NCI-H69 (cell line): Measurements from ENCODE around the gene SLC1A6.
"Not testable (repeated sequence)": the region's sequence is repeated elsewhere in the genome, so short reads cannot be mapped to it uniquely, and the experiment has no call there.

Experiments used
- DNase-seq: peaks from one replicate; lab custom pipeline; 2025; lab: John Stamatoyannopoulos, UW

The SLC1A6 gene

GRCh38 chr19:14957464-14957863 is 22.2 kb downstream of the SLC1A6 start:
- no peak for DNase-seq

DNA sequence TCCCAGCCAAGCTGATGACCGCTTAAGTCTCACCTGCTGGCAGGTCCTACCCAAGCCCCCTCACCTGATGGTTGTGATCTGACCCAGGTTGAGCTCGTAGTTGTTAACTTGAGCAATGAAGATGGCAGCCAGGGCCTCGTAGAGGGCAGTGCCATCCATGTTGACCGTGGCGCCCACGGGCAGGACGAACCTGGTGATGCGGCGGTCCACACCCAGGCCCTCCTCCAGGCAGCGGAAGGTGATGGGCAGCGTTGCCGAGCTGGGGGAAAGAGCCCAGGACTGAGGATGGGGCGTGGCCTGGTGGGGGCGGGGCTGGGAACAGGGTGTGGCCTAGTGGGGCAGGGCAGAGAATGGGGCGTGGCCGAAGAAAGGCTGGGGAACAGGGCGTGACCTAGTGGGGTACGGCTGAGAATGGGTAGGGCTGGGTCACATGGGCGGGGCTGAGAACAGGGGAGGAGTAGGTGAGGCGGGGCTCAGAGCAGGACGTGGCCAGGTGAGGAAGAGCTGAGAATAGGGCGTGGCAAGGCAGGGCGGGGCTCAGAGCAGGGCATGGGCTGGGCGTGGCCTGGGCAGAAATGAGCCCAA is 25.5 kb downstream of the SLC1A6 start:
- no peak for DNase-seq

DNA sequence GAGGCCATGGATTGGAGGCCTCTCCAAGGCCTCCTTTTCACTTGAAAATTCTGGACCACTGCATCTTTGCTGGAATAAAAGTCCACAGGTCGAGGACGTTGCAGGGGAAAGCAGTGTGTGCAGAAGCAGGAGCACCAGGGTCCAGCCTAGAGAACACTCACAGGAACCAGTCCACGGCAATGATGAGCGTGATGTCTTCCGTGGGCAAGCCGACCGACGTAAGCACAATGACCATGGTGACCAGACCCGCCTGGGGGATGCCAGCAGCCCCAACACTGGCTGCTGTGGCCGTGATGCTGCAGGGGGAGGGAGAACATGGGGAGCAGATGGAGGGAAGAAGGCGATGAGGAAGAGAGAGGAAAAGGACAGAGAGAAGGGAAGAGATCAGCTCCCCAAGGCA is 26.9 kb downstream of the SLC1A6 start:
- DNase-seq: no peak

- no peak for DNase-seq
Measured at GRCh38 chr19:14950421-14950820, 29.2 kb downstream of the SLC1A6 start.

GRCh38 chr19:14949876-14950275 is 29.8 kb downstream of the SLC1A6 start:
- DNase-seq: no peak

GRCh38 chr19:14949413-14949812 is 30.3 kb downstream of the SLC1A6 start:
- DNase-seq: not testable (repeated sequence)

- no peak for DNase-seq
Measured at GRCh38 chr19:14944456-14944855, 35.2 kb downstream of the SLC1A6 start.

DNA sequence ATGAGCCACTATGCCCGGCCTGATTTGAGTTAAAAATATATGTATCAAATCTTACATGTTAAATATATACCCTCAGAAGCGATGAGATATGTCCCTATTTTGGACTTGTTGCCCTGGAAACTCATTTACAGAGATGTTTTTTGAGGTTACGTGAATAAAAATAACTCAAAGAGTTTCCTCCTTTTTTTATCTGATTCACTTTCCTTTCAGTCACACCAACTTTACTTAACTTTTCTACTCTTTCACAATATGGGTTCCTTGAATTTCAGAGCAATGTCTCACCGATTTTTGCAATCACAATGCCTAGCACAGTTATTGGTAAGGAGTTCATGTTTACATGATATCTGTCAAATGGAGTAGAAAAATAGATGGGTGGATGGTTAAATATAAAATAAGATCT is 36.1 kb downstream of the SLC1A6 start:
- no peak for DNase-seq

DNA sequence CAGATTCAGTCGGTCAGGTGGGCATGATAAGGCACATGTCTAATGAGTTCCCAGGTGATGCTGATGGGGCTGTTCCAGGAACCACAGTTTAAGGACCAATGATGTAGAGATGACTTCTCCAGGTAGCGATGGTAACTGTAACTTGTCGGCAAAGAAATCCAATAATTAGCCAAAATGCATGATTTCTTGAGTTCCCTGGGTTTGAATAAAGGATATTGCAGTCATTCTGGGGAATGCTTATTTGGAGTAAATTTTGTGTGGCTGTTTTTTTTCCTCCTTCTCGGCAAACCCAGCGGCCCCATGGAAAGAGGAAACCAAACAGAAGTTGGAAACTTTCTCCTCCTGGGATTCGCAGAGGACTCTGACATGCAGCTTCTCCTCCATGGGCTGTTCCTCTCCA is 38.5 kb downstream of the SLC1A6 start, which contains the start of gene OR7C2:
TSS of gene OR7C2 (plus strand) at position 301 of the 400 bp plus-strand sequence. CDS start at position 301, 0 bp downstream.
- no peak for DNase-seq

DNA sequence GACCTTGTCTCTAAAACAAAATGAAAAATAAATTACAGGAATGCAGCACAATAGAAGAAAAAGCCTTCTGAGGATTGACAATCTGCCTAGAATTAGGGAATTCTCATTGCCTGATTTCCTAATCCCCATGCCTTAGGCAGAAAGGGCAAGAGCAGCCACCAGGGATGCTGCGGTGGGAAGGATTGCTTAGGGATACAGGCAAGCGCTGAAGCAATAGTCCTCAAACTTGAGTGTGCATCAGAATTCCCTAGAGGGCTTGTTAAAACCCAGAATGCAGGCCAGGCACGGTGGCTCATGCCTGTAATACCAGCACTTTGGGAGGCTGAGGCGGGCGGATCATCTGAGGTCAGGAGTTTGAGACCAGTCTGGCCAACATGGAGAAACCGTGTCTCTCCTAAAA is 39.4 kb downstream of the SLC1A6 start:
- DNase-seq: no peak

- no peak for DNase-seq
Measured at GRCh38 chr19:14933506-14933905, 46.2 kb downstream of the SLC1A6 start.

DNA sequence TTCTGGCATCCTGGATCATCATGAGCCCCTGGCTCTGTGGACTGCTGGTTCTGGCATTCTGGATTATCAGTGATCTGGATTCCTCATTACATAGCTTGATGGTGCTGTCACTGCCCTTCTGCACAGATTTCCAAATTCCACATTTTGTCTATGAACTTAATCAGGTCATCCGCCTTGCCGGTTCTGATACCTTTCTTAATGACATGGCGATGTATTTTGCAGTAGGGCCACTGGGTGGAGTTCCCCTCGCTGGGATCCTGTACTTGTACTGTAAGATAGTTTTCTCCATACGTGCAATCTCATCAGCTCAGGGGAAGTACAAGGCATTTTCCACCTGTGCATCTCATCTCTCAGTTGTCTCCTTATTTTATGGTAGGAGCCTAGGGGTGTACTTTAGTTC is 62.8 kb downstream of the SLC1A6 start:
- DNase-seq: no peak

GRCh38 chr19:14915116-14915515 is 64.5 kb downstream of the SLC1A6 start:
- DNase-seq: no peak

- DNase-seq: no peak
Measured at GRCh38 chr19:14906711-14907110, 73.0 kb downstream of the SLC1A6 start.

GRCh38 chr19:14901675-14902260 is 77.9 kb downstream of the SLC1A6 start:
- DNase-seq: no peak
